A172 (cell line): ENCODE data around the gene AVL9. TPM values are rescaled to one million over a fixed set of nuclear protein-coding genes. Genes with fewer than 3 reads are reported as not detected.
"Not testable (repeated sequence)": the region's sequence is repeated elsewhere in the genome, so short reads cannot be mapped to it uniquely, and the experiment has no call there.

Experiments
- DNase-seq: peaks from one replicate; pipeline ENCODE4 v3.0.0-alpha.2; 2015; ENCODE audit warnings: low spot score
- total RNA-seq: library from RNA; depleted of rRNA; stranded (reverse); fragments of >200 nt; shearing (Covaris generic); gene quantifications from 2 replicates; pipeline ENCODE4 v1.2.3, GENCODE V29; 2014

Gene AVL9
- total RNA-seq, 1 experiment from 2014 or later = 52.4 TPM

DNA sequence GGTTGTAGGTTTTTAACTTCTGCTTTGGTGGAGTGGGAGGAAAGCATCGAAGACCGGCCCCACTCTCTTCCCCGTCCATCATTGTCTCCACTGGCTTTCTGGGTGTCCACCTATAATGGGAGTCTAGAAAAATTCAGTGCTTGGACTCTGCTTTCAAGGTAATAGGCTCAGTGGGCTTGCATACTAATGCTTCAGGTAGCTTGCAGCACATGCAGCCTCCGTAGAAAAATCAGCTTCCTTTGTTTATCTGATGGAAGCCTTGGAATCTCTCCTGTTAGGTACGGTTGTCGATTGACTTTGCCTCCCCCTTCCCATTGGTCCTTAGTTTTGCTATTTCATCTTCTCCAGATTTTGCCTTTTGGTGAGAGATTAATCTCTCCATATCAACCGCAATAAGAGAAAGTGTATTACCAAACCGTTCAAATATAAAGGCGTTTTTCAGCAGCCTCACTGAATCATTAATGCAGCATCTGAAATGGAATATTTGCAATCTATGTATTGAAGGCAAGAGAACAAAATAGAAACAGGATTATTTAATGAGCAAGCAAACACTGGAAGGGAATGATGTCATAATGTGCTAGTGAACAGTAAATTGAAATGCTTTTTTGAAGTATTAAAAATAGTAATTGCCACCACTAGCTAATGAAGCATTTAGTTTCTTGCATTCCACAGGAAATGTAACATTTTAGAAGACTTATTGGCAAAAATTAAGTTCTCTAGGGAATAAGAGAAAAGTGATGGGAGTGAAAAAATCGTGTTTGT lies 944 bp downstream of the AVL9 start:
- DNase-seq = peak; percentile 46

DNA sequence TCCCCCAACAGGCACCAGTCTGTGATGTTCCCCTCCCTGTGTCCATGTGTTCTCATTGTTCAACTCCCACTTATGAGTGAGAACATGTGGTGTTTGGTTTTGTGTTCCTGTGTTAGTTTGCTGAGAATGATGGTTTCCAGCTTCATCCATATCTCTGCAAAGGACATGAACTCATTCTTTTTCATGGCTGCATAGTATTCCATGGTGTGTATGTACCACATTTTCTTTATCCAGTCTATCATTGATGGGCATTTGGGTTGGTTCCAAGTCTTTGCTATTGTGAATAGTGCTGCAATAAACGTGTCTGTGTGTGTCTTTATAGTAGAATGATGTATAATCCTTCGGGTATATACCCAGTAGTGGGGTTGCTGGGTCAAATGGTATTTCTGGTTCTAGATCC lies 4.5 kb downstream of the AVL9 start:
- not testable (repeated sequence) for DNase-seq

DNA sequence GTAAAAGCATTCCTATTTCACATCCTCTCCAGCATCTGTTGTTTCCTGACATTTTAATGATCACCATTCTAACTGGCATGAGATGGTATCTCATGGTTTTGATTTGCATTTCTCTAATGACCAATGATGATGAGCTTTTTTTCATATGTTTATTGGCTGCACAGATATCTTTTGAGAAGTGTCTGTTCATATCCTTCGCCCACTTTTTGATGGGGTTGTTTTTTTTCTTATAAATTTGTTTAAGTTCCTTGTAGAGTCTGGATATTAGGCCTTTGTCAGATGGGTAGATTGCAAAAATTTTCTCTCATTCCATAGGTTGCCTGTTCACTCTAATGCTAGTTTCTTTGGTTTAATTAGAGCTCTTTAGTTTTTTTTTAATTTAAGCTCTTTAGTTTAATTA lies 4.9 kb downstream of the AVL9 start:
- DNase-seq = not testable (repeated sequence)

DNA sequence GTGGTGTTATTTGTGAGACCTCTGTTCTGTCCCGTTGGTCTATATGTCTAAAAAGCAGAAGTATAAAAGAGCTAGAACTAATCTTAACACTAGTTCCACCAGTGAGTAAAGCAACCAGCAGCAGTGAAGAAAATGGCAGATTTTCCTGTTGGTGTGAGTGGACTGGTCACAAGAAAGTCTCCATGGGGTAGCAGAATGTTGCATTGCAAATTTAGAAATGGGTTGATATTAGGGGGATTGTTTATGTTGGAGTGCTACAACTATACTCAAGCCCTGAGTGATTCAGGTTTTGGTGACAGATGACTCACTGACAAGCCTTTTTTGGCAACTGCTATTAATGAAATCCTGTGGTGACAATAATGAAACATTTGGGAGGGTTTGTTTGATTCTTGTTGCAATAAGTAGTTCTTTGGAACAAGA lies 5.6 kb downstream of the AVL9 start:
- peak; percentile 69 for DNase-seq

DNA sequence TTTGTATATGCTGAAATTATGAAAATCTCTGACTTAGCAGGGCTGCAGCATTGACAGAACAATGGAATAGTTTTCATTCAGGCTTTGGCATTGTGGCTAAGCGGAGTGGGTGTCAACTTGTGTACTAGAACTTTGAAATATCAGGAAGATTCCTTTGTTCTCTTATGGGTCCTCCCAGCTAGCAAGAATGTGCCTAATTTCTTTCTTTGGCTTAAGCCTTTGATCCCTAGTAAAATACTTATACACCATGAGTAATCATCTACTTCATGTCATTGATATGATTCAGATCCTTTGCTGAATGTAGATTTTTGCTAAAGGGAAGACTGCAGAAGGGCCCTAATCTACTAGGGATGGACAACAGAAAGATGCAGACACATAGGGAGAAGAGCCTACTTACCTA lies 6.2 kb downstream of the AVL9 start:
- peak; percentile 68 for DNase-seq

DNA sequence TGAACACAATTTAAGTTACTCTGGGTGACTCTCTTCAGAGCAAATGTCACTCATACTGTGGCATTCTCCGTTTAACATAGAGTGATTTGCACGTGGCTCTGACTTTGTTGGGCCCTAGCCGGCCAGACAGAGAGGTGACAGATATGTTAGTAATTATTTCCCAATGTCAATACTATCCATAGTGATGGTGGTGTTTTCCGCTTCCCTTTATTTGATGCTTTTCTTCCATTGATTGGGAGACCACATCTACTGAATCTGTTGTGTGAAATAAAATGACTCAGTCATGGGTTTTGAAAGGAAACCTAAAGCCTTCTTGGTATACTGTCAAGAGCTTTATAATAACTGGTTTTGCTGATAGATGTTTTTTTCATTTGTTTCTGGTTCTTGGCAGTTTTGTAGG lies 7.4 kb downstream of the AVL9 start:
- no peak for DNase-seq

DNA sequence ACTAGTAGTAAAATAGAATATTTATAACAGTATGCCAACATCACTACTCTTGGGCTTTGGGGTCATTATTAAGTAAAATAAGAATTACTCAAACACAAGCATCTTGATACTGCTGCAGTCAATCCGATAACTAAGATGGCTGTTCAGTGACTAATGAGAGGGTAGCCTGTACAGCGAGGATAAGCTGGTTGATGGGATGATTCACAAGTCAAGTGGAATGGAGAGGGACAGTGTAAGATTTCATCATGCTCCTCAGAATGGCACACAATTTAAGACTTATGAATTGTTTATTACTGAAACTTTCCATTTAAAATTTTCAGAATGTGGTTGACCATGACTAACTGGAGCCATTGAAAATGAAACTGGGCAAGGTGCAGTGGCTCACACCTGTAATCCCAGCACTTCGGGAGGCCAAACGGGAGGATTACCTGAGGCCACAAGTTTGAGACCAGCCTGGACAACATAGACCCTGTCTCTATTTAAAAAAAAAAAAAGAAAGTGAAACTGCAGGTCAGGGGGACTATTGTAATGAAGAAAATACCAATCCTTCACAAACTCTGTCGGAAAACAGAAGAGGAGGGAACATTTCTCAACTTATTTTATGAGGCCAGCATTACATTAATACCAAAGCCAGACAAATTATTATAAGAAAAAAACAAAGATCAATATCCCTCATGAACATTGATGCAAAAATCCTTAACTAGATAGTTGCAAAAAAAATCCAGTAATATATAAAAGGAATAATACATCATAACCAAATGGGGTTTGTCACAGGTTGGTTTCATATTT lies 11.2 kb downstream of the AVL9 start:
- peak; percentile 97 for DNase-seq

DNA sequence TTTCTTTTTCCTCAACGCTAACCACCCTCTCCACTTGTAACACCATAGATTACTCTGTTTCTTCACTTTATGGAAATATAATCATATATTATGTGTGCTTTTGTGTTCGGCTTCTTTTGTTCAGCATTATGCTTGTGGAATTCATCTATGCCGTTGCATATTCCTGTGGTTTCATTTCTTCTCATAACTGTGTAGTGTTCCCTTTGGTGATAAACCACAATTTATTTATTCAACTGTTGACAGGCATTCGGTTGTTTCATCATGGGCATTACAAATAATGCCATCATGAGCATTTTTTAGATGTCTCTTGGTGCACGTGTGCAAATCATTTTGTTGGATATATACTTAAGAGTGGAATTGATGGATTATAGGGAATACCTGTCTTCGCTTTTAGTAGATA lies 12.1 kb downstream of the AVL9 start:
- peak; percentile 50 for DNase-seq

DNA sequence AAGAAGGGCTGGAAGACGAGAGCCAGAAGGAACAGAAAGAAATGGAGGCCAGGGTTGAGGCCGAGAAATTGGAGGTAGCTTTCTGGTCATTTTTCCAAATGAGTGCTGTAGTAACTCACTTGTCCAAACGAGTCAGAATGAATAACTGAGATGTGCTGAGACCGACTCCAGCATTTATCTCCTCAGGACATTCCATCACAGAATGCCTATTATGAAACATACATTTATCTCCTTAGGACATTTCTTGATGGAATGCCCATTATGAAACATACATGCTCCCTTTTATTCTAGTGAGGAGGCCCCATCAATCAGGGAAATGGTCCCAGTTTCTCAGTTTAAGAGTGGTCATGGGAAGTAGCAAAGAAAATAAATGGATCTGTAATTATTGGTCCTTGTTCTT lies 16.5 kb downstream of the AVL9 start:
- DNase-seq = no peak

DNA sequence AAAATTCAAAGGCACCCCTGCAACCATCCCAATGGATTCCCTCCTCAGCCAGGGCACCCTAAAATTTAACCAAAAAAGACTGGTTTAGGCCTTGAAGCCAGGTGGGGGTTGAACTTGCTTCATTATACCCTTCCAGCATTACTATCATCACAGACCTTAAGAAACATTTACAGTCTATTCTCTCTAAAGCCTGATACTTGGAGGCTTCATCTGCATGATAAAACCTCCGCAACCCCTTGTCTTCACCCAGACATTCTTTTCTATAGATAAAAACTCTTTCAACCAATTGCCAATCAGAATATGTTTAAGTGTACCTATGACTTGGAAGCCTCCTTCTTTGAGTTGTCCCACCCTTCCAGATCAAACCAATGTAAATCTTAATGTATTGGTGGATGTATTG lies 17.9 kb downstream of the AVL9 start:
- DNase-seq = no peak

DNA sequence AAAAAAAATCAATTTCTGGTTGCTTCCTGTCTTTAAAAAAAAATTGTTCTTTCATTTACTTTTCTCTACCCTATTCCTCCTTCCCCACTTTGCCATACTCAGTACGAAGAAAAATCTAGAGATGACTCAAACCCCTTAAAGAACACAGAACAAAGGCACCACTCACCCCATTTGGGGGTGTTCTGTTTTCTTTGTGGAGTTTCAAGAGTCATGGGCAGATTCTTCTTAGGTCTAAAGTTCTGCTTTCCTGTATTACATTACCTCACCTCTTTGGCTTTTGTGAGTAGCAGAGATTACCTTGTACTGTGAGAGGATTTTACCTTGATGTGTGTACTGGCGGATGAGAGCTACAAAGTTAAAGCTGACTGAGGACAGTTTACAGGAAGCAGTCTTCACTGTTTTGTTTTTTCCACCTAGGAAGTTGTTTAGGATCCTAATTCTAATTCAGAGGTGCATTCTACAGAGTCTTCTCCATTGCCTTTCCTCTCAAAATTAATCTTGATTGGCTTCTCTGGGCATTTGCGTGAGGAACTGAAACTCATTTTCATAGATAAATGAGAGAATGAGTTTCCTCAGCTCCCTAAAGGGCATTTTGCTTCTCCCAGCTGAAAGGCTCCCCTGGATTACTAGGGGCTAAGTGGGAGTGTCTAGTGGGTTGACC lies 20.7 kb downstream of the AVL9 start:
- no peak for DNase-seq

DNA sequence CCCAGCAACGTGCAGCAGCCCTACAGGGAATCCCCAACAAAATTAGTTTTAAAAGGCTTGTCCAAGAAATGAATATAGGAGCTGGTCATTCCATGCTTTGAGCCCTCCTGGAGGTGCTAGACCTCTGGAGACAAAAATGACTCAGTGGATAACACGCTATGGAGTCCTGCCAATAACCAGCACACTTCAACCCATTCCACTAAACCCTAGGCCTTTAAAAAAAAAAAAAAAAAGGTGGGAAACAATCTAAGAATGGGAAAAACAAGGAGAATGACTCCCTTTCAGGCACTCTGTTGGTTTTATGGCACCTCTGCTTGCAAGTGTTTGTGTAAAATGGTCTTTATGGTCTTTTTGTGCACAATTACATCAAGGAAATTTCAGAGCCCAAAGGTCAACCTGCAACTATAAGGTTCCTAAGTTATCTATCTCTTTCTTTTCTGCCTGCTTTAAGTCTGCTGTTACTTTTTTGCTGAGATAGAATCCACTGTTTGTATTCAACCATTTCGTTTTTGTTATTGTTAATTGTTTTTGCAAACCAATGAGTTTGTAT lies 21.3 kb downstream of the AVL9 start:
- DNase-seq = no peak

DNA sequence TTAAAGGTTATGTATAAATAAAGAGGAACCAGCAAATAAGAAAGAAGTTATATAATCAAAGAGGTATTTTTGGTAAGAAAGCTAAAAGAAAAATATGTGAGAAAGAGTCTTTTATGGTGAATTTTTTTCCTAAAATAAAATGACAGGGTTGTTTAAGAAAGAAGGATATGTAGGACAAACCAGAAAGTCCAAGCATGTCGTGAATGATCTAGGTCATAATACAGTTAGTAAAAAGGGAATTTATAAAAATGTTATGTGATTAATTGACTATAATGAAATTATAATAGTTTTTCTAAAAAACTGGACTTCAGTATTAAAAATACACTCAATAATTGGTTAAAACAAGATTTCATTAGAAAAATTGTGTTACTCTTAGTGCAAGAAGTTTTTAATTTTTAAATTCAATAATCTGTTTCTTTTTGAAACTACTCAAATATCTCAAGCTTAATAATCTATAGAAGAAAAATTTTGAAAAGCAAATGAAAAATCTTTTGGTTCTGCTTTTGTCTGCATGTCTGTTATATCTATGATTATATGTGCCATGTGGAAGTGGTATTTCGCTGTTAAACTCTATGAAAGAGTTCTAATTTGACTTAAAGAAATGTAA lies 23.3 kb downstream of the AVL9 start:
- peak; percentile 72 for DNase-seq

DNA sequence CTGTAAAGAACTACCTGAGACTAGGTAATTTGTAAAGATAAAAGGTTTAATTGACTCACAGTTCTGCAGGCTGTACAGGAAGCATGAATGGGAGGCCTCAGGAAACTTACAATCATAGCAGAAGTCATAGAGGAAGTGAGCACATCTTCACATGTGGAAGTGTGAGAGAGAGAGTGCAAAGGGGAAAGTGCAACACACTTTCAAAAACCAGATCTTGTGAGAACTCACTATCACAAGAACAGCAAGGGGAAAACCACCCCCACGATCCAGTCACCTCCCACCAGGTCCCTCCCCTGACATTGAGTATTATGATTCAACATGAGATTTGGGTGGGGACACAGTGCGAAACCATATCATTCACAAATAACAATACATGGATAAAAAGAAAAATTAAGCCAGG lies 24.5 kb downstream of the AVL9 start:
- DNase-seq = no peak

DNA sequence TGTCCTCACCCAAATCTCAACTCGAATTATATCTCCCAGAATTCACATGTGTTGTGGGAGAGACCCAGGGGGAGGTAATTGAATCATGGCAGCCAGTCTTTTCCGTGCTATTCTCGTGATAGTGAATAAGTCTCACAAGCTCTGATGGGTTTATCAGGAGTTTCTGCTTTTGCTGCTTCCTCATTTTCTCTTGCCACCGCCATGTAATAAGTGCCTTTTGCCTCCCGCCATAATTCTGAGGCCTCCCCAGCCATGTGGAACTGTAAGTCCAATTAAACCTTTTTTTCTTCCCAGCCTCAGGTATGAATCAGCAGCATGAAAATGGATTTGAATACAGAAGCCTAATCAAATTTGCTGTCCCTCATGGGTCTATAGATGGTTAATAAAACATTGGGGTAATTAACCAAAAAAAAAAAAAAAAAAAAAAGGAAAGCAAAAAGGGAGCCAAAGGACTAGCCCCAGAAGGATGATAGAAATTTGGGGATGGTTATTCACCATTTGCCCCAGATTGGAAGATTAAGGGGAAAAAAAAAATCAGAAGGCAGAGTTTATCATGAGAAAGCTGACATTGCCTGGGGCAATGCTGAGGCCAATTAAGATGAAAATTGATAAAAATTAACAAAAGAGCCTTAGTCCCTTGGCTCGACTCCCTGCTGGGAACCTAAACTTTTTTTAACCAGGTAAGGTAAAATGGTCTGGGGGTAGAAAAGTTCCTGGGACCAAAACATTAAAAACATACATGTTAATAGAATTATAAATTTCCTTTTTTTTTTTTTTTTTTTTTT lies 27.6 kb downstream of the AVL9 start:
- no peak for DNase-seq

DNA sequence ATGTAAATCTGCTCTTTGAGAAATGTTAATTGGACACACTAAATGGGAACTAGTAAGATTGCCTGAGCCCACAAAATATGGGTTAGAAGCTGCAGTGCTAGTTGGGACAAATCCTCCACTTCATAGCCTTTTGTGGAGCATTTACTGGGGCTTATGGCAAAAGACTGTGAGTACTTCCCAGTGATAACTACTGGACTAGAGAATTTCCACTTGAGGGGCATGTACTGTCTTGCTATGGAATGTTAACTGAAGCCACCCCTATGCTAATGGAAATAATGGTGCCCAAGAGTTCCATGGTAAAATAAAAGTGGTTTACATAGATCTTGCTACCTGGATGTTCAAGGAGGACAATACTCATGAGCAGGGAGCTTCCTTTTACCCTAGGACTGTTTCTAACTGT lies 29.3 kb downstream of the AVL9 start:
- DNase-seq = no peak

DNA sequence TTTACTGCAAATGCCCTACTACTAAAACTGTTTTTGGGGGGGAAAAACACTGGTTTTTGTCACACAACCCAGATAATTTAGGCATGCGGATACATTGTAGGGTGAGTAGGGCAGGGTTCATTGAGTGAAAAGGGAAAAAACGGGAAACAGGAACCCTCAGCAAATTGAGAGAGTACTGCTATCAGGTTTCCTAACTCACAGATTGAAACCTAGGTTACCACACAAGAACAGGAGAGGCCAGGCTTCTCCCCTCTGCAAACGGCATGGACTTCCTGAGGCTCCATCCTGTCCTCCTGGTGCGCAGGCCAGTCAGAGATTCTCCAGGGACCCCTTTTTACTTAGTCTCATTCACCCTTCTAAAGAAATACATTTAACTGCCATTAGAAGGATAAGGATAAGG lies 30.6 kb downstream of the AVL9 start:
- DNase-seq = no peak

DNA sequence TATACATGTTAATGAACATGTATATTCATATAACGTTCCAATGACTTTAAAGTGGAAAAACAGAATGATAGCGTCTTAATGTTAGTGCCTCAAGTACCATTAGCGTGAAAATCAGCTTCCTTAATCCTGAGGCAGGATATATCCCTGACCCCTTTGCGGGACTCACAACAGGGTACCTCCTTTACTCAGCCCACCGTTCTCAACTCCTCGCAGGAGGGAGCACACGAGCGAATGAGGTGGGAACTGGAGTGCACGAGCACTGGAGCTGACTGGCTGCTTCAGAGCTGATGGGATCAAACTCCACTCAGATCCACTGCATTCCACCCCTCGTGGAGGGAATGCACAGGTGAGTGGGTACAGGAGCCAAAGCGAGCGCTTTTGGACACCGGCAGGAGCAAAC lies 36.1 kb downstream of the AVL9 start:
- DNase-seq = no peak

DNA sequence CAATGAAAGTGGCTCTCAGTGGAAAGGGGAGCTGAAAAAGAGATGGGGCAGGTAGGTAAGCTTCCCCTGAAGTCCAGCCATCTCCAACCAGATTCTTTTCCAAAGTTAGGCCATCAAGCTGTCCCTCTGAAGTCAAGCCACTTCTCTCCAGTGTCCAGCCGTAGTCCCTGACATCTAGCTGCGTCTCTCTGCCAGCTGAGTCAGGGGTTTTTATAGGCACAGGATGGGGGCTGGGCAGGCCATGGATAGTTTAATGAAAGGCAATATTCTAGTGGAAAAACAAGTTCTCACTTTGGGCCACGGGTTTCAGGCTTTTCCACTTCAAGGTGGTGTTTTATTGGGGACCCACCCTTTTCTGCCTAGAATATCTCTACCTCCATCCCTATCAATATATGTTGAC lies 36.8 kb downstream of the AVL9 start:
- no peak for DNase-seq

DNA sequence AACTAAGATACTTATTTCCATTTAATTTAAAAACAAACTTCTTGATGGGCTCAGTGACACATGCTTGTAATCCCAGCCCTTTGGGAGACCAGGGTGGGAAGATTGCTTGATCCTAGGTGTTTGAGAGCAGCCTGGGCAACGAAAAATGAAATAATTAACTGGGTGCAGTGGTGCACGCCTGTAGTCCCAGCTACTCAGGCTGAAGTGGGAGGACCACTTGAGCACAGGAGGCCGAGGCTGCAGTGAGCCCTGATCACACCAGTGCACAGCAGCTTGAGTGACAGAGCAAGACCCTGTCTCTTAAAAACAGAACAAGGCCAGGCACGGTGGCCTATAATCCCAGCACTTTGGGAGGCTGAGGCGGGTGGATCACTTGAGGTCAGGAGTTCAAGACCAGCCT lies 37.4 kb downstream of the AVL9 start:
- no peak for DNase-seq
